Measurements from ENCODE around the gene MACROH2A2.

DNA sequence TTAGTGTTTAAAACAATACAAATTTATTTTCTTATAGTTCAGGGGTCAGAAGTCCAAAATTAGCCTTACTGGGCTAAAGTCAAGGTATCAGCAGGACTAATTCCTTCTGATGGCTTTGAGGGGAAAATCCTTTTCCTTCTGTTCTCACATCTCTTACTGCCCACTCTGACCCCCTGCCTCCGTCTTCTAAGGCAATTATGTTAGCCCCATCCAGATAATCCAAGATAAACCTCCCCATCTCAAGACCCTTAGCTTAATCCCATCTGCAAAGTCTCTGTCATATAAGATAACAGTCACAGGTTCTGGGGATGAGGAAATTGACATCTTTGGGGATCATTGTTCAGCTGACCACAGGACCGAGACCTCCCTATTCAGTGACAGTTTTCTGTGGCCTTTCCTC, 22.3 kb downstream of the MACROH2A2 start:
- TF ChIP-seq, protein P1, sequence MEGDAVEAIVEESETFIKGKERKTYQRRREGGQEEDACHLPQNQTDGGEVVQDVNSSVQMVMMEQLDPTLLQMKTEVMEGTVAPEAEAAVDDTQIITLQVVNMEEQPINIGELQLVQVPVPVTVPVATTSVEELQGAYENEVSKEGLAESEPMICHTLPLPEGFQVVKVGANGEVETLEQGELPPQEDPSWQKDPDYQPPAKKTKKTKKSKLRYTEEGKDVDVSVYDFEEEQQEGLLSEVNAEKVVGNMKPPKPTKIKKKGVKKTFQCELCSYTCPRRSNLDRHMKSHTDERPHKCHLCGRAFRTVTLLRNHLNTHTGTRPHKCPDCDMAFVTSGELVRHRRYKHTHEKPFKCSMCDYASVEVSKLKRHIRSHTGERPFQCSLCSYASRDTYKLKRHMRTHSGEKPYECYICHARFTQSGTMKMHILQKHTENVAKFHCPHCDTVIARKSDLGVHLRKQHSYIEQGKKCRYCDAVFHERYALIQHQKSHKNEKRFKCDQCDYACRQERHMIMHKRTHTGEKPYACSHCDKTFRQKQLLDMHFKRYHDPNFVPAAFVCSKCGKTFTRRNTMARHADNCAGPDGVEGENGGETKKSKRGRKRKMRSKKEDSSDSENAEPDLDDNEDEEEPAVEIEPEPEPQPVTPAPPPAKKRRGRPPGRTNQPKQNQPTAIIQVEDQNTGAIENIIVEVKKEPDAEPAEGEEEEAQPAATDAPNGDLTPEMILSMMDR (IDR thresholded peaks at IDR 0.05) = no peak
- TF ChIP-seq POLR2AphosphoS5 (IDR thresholded peaks at IDR 0.05) (no peak), POLR2A (IDR thresholded peaks at IDR 0.05) (no peak), EP300 (IDR thresholded peaks at IDR 0.05) (no peak)
